ENCODE measurements around the gene C17orf114.

The C17orf114 gene

GRCh38 chr17:4845118-4845517 is 43.0 kb upstream of the C17orf114 start:
- DNase-seq, result no peak
- TF ChIP-seq CTCF (IDR thresholded peaks at IDR 0.05) (no peak), POLR2A (IDR thresholded peaks at IDR 0.05) (no peak)
- 87 to 90% methylated on average over 5 of the region's 5 CpGs for WGBS, 2 donors
- intact Hi-C loops (cut with DNase I; ENCODE audit: low total_unique reads), result no loop called here
- Histone ChIP-seq H3K27me3 (no peaks in the 10 kb centered on the region), H3K27ac (no peak overlapping the region), H3K4me1 (peaks cover 13% of the 10 kb centered on the region), H3K9me3 (no peaks in the 10 kb centered on the region), H3K4me3 (no peak overlapping the region), H3K36me3 (ENCODE audit: low read depth, missing control alignments) (no peaks in the 10 kb centered on the region)

GRCh38 chr17:4843321-4844000 is 41.3 kb upstream of the C17orf114 start:
- no peak for DNase-seq
- H3K4me1 ChIP-seq, result peaks cover 30% of the 10 kb centered on the region
- H3K27me3 ChIP-seq, result no peaks in the 10 kb centered on the region
- no peaks in the 10 kb centered on the region for H3K9me3 ChIP-seq
- H3K4me3 ChIP-seq, result no peak overlapping the region
- no peak overlapping the region for H3K27ac ChIP-seq
- 77 to 90% methylated on average over 9 of the region's 9 CpGs for WGBS, 2 donors
- no peaks in the 10 kb centered on the region for H3K36me3 ChIP-seq (ENCODE audit: low read depth, missing control alignments)
- intact Hi-C loops (cut with DNase I; ENCODE audit: low total_unique reads), result no loop called here
- no peak for TF ChIP-seq CTCF (IDR thresholded peaks at IDR 0.05)
- TF ChIP-seq POLR2A (IDR thresholded peaks at IDR 0.05), result no peak

DNA sequence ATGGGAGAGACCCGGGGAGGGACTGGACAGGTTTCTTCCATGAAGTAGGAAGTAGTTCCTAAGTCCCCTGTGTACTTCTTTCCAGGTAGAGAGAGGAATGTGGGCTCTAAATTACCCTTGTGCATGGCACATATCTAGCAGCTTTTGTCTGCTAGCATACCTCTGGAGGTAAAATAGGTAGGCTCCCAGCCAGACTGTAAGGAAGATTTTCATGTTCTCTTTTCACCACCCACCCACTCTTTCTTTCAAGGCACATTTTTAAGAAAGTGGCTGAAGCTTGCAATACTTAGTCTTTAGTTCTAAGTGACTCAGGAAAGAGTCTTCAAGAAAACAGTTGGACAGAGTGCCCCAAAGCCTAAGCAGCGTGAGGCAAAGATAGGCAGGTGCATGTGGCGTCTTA is 40.2 kb upstream of the C17orf114 start:
- intact Hi-C loops (cut with DNase I; ENCODE audit: low total_unique reads), result no loop called here
- 92 to 96% methylated on average over 3 of the region's 3 CpGs for WGBS, 2 donors
- Histone ChIP-seq H3K4me3 (no peak overlapping the region), H3K27me3 (no peaks in the 10 kb centered on the region), H3K4me1 (peaks cover 32% of the 10 kb centered on the region), H3K9me3 (no peaks in the 10 kb centered on the region), H3K36me3 (ENCODE audit: low read depth, missing control alignments) (no peaks in the 10 kb centered on the region), H3K27ac (no peak overlapping the region)
- TF ChIP-seq CTCF (IDR thresholded peaks at IDR 0.05), result no peak
- TF ChIP-seq POLR2A (IDR thresholded peaks at IDR 0.05), result no peak
- no peak for DNase-seq

DNA sequence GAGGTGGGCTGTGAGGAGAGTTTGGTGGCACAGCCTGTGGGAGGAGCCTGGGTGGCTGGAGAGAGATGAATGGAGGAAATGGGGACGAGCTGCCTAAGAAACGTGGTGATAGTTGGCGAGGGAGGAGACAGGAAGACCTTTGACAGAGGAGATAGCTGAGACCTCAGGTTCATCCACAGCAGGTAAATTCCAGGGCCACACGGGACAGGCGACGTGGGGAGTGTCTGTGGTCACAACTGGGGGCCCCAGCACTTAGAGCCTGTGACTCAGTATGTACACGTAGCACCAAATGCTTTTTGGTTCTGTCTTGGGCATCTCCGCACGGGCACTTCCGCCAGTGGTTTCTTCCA is 38.7 kb upstream of the C17orf114 start:
- H3K4me1 ChIP-seq, result peaks cover 47% of the 10 kb centered on the region
- no peak overlapping the region for H3K27ac ChIP-seq
- 79 to 86% methylated on average over 10 of the region's 10 CpGs for WGBS, 2 donors
- TF ChIP-seq CTCF (IDR thresholded peaks at IDR 0.05), result no peak
- intact Hi-C loops (cut with DNase I; ENCODE audit: low total_unique reads), result no loop called here
- no peak overlapping the region for H3K4me3 ChIP-seq
- H3K36me3 ChIP-seq (ENCODE audit: low read depth, missing control alignments), result no peaks in the 10 kb centered on the region
- DNase-seq, result no peak
- H3K9me3 ChIP-seq, result no peaks in the 10 kb centered on the region
- H3K27me3 ChIP-seq, result no peaks in the 10 kb centered on the region

Measured in testis (tissue), 2 donors.